OCI-LY3 (cell line): ENCODE results near the gene ARHGAP26.

Experiments used
- H2AFZ ChIP-seq: fragments of 200-600, 300-600 bp; shearing (Covaris generic); 2 replicates; pipeline ENCODE4 v1.6.0; 2014; ENCODE audit warnings: antibody characterized with exemption, low read depth, low read length
- H3K27ac ChIP-seq: fragments of 200-600, 300-600 bp; sonication (generic); 2 replicates; pipeline ENCODE4 v1.5.1; 2014; ENCODE audit warnings: mild to moderate bottlenecking, low read length, moderate library complexity, mixed read lengths
- H3K27me3 ChIP-seq: fragments of 200-600, 300-600 bp; sonication (generic); 2 replicates; pipeline ENCODE4 v1.6.1; 2014; ENCODE audit warnings: low read depth, low read length, mixed read lengths
- H3K36me3 ChIP-seq: fragments of 200-600, 300-600 bp; sonication (generic); replicated peaks from 2 replicates; pipeline ENCODE3; 2014; ENCODE audit warnings: low read depth, low read length, mixed read lengths
- H3K4me1 ChIP-seq: fragments of 300-600, 200-600 bp; sonication (generic); 2 replicates; pipeline ENCODE4 v1.6.1; 2014; ENCODE audit warnings: low read length, mixed read lengths
- H3K4me2 ChIP-seq: fragments of 200-600, 300-600 bp; sonication (generic); 2 replicates; pipeline ENCODE4 v1.6.1; 2014; ENCODE audit warnings: low read length, mixed read lengths
- H3K4me3 ChIP-seq: fragments of 300-600, 200-600 bp; sonication (generic); 2 replicates; pipeline ENCODE4 v1.5.1; 2014; ENCODE audit warnings: antibody characterized with exemption, mild to moderate bottlenecking, low read length, moderate library complexity
- H3K79me2 ChIP-seq: fragments of 300-600, 200-600 bp; shearing (Covaris generic); 2 replicates; pipeline ENCODE4 v1.6.1; 2014; ENCODE audit warnings: mild to moderate bottlenecking, low read length, mixed read lengths
- H3K9ac ChIP-seq: fragments of 300-600, 200-600 bp; shearing (Covaris generic); 2 replicates; pipeline ENCODE4 v1.6.0; 2014; ENCODE audit warnings: mild to moderate bottlenecking, low read length, moderate library complexity
- H3K9me3 ChIP-seq: fragments of 200-600, 300-600 bp; shearing (Covaris generic); 2 replicates; pipeline ENCODE4 v1.6.1; 2014; ENCODE audit warnings: low read length, mixed read lengths; ENCODE audit not compliant: insufficient read depth
- H4K20me1 ChIP-seq: fragments of 200-600, 300-600 bp; sonication (generic); 2 replicates; pipeline ENCODE4 v1.6.1; 2016; ENCODE audit warnings: low read length, mixed read lengths; ENCODE audit not compliant: insufficient read depth
- CTCF ChIP-seq: fragments of 200-600, 300-600 bp; sonication (generic); IDR thresholded peaks from 2 replicates; pipeline ENCODE4 v1.5.1; 2014; ENCODE audit warnings: antibody characterized with exemption, low read length, low read depth
- EZH2phosphoT487 ChIP-seq: fragments of 200-600 bp; shearing (Covaris generic); IDR thresholded peaks from 2 replicates; pipeline ENCODE4 v1.6.1; 2018; ENCODE audit warnings: antibody characterized with exemption, mixed run types, low read depth

ARHGAP26 gene

GRCh38 chr5:143024228-143024920 is 254.2 kb downstream of the ARHGAP26 start:
- Histone ChIP-seq H2AFZ (no peak overlapping the region), H3K9ac (peak overlapping the region; percentile 73), H3K4me3 (peak overlapping the region; percentile 33; the same call in 1 of the 2 replicates), H3K4me1 (peaks cover 71% of the 10 kb centered on the region), H3K4me2 (peak overlapping the region; percentile 63), H3K27ac (peak overlapping the region; percentile 97), H3K79me2 (peaks cover 3% of the 10 kb centered on the region; the same call in 1 of the 2 replicates), H3K36me3 (no peaks in the 10 kb centered on the region), H4K20me1 (no peaks in the 10 kb centered on the region), H3K9me3 (no peaks in the 10 kb centered on the region), H3K27me3 (no peaks in the 10 kb centered on the region)
- TF ChIP-seq CTCF = no peak

- H2AFZ ChIP-seq = no peak overlapping the region
- H4K20me1 ChIP-seq = no peaks in the 10 kb centered on the region
- H3K4me1 ChIP-seq = peaks cover 67% of the 10 kb centered on the region
- peak overlapping the region; percentile 63 for H3K4me2 ChIP-seq
- H3K4me3 ChIP-seq = 0 out of 2 replicates have a peak overlapping the region, but pooled peaks have one; percentile 3
- peaks cover 3% of the 10 kb centered on the region; the same call in 1 of the 2 replicates for H3K79me2 ChIP-seq
- H3K9ac ChIP-seq = peak overlapping the region; percentile 73; the same call in 1 of the 2 replicates
- no peaks in the 10 kb centered on the region for H3K36me3 ChIP-seq
- no peak for TF ChIP-seq CTCF
- TF ChIP-seq EZH2phosphoT487 = no peak
- H3K9me3 ChIP-seq = no peaks in the 10 kb centered on the region
- H3K27me3 ChIP-seq = no peaks in the 10 kb centered on the region
- peak overlapping the region; percentile 97 for H3K27ac ChIP-seq
These were observed 255.2 kb downstream of the ARHGAP26 start for GRCh38 chr5:143025376-143025775.

GRCh38 chr5:143025971-143026370 is 255.8 kb downstream of the ARHGAP26 start:
- Histone ChIP-seq H3K27me3 (no peaks in the 10 kb centered on the region), H3K79me2 (peaks cover 3% of the 10 kb centered on the region; the same call in 1 of the 2 replicates), H3K9ac (peak overlapping the region; percentile 73; the same call in 1 of the 2 replicates), H3K4me1 (peaks cover 67% of the 10 kb centered on the region), H4K20me1 (no peaks in the 10 kb centered on the region), H3K27ac (peak overlapping the region; percentile 97), H3K36me3 (no peaks in the 10 kb centered on the region), H3K4me3 (no peak overlapping the region), H3K4me2 (peak overlapping the region; percentile 63; the same call in 1 of the 2 replicates), H2AFZ (no peak overlapping the region), H3K9me3 (no peaks in the 10 kb centered on the region)
- TF ChIP-seq EZH2phosphoT487 (no peak), CTCF (no peak)

- no peak overlapping the region for H3K4me3 ChIP-seq
- H4K20me1 ChIP-seq = no peaks in the 10 kb centered on the region
- H3K27me3 ChIP-seq = no peaks in the 10 kb centered on the region
- no peak overlapping the region for H3K4me2 ChIP-seq
- peaks cover 65% of the 10 kb centered on the region for H3K4me1 ChIP-seq
- no peaks in the 10 kb centered on the region for H3K36me3 ChIP-seq
- no peak overlapping the region for H3K9ac ChIP-seq
- TF ChIP-seq CTCF (no peak), EZH2phosphoT487 (no peak)
- peaks cover 3% of the 10 kb centered on the region; the same call in 1 of the 2 replicates for H3K79me2 ChIP-seq
- no peaks in the 10 kb centered on the region for H3K9me3 ChIP-seq
- no peak overlapping the region for H2AFZ ChIP-seq
- peak overlapping the region; percentile 97 for H3K27ac ChIP-seq
These were observed 256.2 kb downstream of the ARHGAP26 start for GRCh38 chr5:143026380-143026779.
